ENCODE measurements around the gene ALK.
"Not testable (repeated sequence)": the region's sequence is repeated elsewhere in the genome, so short reads cannot be mapped to it uniquely, and the experiment has no call there.

Gene ALK

GRCh38 chr2:29755233-29755632 lies 166.2 kb downstream of the ALK start:
- no peak for DNase-seq (ENCODE audit: low read depth)

DNA sequence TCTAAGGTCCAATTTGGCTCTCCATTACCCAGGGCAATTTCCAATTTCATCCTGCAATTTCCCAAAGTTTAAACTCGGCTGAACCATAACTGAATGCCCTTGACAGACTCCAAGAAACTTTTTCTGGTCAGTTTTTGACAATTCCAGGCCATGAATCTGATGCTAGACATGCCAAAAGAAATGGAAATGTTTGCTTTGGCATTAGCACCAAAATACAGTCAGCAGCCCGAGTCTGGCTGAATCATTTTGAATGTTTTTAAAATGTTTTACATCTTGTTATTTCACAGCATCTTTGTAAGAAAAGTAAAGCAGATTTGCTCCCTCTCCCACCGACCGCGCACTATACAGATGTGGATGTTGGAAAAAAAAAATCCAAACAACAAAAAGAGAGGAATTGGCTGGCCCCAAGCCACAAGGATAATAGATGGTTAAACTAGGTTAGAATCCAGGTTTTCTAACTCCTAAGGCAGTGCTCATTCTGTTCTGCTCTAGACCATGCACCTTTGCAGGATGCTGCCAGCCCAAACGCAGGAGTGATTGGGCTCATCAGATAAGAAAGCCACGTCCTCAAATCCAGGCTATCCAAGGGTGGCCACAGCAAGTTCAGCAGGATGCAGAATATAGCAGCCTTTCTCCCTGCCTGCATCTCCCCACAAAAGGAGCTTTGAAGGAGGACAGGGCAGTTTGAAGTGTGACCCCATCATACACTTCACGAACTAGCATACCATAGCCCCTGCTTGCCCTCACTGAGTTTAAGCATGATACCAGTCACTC lies 167.5 kb downstream of the ALK start:
- DNase-seq (ENCODE audit: low read depth), result no peak

- no peak for DNase-seq (ENCODE audit: low read depth)
These were observed 170.0 kb downstream of the ALK start for GRCh38 chr2:29751390-29751789.

DNA sequence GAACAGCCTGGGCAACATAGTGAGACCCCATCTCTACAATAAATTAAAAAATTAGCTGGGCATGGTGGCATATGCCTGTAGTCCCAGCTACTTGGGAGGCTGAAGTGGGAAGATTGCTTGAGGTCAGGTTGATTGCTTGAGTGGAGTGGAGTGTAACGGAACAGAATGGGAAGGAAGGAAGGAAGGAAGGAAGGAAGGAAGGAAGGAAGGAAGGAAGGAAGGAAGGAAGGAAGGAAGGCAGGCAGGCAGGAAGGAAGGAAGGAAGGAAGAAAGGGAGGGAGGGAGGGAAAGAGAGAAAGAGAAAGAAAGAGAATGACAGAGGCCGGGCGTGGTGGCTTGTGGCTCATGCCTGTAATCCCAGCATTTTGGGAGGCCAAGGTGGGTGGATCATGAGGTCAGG lies 170.9 kb downstream of the ALK start:
- DNase-seq (ENCODE audit: low read depth), result not testable (repeated sequence)

DNA sequence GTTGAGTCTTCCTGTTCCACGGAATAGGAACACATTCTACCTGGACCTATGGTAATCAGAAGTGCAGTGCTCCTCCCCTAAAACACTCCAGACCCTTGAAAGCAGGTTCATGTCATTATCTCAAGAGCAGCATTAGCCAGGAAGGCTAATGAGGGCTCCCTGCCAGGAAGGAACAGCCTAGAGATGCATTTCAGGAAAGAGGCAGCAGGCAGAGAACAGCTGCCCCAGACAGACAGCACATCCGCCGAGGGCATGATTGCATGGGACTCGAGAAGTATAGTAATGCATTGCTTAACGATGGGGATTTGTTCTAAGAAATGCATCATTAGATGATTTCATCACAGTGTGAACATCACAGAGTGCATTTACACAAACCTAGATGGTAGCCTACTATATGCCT lies 171.5 kb downstream of the ALK start:
- DNase-seq (ENCODE audit: low read depth), result no peak

DNA sequence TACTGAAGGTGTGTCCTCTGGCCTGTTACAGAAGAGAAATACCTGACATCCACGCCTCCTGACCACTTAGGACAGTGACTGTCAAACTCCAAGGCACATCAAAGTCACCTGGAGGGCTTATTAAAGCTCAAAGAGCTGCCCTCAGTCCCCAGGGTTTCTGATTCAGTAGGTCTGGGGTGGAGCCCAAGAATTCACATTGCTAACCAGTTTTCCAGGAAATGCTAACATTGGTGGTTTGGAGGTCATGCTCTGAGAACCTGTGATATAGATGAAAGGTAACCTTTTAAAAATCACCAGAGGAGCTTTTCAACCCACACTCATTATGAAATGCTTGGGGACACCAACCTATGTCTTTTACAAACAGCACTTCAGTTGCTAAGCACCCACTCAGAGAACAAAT lies 172.3 kb downstream of the ALK start:
- no peak for DNase-seq (ENCODE audit: low read depth)

GRCh38 chr2:29747786-29748470 lies 173.5 kb downstream of the ALK start:
- DNase-seq (ENCODE audit: low read depth), result no peak

- no peak for DNase-seq (ENCODE audit: low read depth)
These were observed 176.4 kb downstream of the ALK start for GRCh38 chr2:29744976-29745375.

- no peak for DNase-seq (ENCODE audit: low read depth)
These were observed 177.9 kb downstream of the ALK start for GRCh38 chr2:29743516-29743915.

DNA sequence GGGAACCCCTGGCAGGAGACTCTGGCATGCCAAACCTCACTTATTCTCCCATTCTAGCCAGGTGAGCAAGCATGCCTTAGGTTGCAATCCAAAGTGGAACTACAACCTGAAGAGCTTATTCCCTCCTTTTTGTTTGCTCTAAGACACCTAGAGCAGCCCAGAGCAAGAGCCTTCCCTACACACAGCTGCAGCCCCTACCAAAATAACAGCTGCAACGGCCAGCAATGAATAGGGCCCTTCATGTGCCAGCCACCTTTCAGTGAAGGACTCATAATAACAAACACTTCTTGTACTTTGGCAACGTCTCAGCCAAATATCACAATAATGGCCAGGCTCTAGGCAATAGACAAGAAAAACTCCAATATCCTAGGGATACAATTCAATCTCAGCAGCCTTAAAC lies 178.7 kb downstream of the ALK start:
- no peak for DNase-seq (ENCODE audit: low read depth)

DNA sequence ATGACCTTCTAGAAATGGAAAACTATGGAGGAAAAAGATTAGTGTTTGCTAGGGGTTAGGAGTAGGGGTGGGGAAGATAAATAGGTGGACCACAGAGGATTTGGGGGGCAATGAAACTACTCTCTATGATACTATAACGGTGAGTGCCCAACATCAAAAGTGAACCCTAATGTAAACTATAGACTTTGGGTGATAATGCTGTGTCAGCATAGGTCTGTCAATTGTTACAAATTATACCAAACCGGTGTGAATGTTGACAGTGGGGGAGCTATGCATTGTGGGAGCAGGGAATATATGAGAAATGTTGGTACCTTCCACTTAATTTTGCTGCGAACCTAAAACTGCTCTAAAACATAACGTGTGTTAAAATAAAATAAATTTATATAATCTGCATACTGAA lies 180.3 kb downstream of the ALK start:
- no peak for DNase-seq (ENCODE audit: low read depth)

DNA sequence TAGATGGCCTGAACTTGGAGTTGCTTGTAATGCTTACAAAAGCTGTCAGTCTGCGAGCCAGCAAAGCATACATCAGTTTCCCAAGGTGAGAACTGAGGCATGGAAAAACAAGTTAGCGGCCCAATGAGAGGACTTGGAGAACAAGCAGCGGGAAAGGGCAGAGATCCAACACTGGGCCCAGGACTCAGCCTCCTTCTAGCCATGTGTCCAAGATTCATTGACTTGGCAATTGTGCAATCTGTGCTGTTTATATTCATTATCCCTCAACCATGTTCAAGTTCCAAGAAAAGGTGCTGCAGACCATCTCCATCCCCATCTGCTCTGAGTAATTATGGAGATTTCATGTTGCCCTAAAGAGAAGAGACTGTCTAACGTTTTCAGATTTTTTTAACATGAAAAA lies 187.4 kb downstream of the ALK start:
- DNase-seq (ENCODE audit: low read depth), result no peak

DNA sequence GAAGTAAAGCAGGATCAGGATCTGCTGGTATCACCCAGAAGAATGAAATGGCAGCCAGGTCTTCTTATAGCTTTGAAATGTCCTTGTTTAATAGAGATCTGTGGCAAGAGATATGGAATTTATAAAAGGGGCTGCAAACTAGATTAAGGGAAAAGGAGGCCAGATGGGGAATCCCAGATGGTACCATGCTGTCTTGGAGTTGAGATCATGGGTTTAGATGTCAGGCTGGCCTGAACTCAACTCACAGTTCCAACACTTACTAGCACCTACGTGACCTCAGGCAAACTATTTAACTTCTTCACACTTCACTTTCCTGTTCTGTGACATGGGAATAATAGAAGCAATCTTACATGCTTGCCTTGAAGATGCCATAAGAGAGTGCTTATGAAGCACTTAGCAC lies 188.2 kb downstream of the ALK start:
- DNase-seq (ENCODE audit: low read depth), result no peak

DNA sequence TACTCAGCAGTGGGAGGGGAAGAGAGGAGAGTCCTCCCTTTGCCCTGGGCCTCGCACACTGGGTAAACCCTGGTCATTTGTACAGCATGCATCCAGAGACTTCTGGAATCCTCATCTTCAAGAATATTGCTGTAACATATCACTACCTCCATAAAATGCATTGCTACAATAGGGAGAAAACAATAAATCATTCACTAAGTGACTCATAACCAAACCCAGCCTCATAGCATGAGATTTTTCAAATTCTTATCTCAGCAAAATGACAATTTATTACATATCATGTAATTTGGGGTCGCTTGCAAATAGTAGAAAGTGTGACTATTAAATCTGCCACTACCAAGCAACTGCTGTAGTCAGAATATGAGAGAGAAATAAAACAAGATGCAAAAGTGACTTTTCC lies 189.4 kb downstream of the ALK start:
- DNase-seq (ENCODE audit: low read depth), result no peak

DNA sequence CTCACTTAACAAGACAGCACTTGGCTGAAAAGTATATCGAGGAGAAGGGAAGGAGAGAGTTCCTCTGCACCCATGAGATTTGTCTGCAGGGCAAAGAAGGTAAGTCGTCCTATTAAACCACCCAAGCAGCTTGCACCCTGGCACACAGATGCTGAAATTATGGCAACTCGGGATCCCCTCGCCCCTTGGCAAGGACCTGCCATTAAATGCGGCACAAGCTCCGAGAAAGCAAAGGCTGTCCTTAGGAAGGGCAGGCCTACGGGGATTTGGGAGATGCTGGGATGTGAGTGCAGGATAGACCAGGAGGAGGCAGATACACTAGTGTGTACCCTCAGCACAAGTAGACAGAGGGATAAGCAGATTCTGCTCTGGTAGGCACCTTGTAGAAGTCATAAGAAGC lies 191.5 kb downstream of the ALK start:
- no peak for DNase-seq (ENCODE audit: low read depth)

- no peak for DNase-seq (ENCODE audit: low read depth)
These were observed 192.0 kb downstream of the ALK start for GRCh38 chr2:29729401-29729800.

DNA sequence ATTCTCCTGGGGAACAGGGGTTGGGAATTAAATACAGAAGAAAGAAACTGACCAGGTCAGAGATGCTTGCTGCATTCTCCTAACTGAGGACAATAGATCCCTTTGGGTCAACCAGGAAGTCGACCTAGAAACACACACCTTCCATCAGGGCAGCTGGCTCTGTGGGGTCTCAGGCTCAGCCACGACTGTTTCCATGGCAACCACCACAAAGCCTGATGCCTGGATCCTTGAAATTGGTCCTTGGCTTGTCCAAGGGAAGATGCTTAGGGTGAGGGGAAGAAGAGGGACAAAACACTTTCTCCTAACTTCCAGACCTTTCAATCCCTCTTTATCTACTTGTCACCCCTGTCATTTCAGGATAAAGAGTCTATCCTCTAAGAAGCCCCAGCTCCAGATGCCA lies 194.4 kb downstream of the ALK start:
- DNase-seq (ENCODE audit: low read depth), result no peak

GRCh38 chr2:29725610-29726009 lies 195.8 kb downstream of the ALK start:
- DNase-seq (ENCODE audit: low read depth), result no peak

DNA sequence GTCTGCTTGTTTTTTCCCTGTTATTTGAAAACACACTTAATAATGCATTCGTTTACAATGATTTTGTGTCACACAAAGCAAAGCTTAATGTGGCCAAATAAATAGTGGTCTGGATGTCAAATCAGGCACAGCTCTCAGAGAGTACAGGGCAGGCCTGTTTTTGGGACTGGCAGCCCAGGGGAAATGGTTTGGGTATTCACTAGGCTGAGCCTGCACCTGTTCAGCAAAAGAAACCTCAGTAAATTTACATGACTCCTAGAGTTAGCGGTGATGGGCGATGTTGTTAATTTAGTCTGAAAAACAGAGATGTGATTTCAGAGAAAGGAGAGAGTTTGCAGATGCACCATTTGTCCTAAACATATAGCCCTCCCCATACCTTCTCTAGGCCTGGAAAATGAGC lies 197.1 kb downstream of the ALK start:
- no peak for DNase-seq (ENCODE audit: low read depth)

DNA sequence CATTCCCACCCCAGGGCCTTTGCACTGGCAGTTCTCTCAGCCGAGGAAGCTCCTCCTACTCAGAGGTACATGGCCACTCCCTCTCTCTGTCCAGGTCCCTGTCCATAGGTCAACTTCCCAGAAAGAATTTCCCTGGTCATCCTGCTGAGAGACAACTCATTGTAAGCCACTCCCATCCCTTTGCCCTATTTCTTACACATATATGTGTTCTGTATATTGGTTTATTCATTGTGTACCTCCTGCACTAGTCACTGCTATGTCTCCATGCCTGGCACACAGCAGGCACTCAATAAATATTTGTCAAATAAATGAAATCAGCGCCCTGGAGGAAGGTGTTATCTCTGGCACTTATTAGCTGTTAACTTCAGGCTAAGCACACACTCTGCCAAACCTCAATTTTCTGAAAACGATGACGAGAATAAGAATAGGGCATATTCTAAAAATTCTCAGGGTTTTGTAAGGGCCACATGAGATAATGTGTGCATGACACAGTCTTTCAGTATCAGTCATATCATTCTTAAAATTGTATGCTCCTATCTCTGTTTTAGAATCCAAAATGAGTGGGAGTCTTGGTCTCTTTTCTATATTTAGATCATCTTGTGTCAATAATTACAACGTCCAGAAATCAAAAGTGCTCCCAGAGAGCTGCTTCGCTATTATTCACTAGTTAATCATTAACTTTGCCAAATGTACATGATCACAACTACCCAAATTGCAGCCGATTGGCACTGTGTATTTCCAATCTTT lies 198.0 kb downstream of the ALK start:
- no peak for DNase-seq (ENCODE audit: low read depth)

DNA sequence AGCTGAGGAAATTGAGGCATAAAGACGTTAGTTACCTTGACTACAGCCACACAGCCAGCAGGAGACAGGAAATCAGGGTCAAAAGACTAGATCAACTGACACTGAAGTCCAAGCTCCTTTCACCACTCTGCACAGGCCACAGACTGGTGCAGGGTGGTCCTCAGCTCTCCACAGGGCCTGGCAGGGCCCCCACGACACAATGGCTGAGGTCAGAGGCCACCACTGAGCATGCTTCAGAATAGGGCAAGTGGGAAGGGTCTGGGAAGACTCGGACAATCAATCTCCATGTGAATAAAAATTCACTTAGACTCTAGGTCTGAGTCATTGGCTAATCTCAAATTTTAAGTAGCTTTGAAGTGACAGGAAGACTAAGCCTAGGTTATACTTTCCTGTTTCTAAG lies 201.7 kb downstream of the ALK start:
- no peak for DNase-seq (ENCODE audit: low read depth)

DNA sequence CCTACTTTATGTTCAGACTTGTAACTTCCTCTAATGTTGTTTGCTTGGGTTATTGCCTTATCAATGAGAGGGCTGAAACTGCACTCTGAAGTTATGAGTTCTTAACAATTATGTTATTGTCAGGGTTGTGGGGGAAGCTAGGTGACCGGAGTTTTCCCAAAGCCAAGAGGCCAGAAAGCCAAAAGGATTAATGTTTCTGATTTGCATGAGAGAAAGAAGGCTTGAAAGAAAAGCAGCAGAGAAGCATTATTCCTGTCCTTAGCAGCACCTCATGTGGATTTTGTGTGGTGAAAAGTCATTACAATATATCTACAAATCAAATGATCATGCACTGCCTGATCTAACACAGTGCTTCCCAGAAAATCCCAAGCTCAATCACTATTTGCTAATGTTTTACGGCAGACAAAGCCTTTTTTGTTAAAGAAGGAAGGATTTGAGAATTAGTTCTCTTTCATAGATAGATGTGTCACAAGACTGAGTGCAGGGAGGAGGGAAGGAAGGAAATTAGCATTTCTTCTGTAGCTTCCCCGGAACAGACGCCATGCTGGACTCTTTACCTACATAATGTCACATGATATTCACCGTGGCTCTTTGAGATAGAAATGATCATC lies 203.2 kb downstream of the ALK start:
- DNase-seq (ENCODE audit: low read depth), result no peak

DNA sequence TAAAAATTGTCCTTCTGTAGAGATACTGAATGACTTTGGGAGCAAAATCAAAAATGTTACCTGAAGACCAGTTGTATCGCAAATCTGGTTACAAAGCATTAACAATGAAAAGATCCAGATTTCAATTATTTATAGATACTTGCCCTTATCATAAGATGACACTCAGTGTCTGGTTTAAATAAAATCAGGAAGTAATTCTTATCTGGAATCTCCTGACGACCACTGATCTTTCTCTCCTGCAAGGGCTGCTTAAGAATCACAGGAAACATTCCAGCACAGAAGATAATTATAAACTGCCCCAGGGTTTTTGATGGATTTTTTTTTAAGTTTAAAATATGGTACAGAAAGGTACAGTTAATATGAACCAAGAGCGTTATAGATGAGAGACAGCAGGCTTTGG lies 205.7 kb downstream of the ALK start:
- DNase-seq (ENCODE audit: low read depth), result no peak
